WTC11 (cell line): ENCODE measurements around the gene ABCA3. TPM values are rescaled to one million over a fixed set of nuclear protein-coding genes. Genes with fewer than 3 reads are reported as not detected.

ENCODE experiments used
- ATAC-seq: fragments of 200-7000 bp; cut with Tn5 transposase; 2 replicates; pipeline ENCODE4 v1.10.0; 2021; ENCODE audit warnings: mild to moderate bottlenecking, moderate library complexity
- CTCF ChIA-PET: fragments of 300-600 bp; sonication (Branson Sonifier 250); formaldehyde crosslinking; loops from one replicate; lab custom pipeline; 2021; ENCODE audit warnings: antibody characterized with exemption; lab: Charles Lee
- POLR2A ChIA-PET: fragments of 350-600 bp; sonication (Branson Sonifier 250); formaldehyde crosslinking; loops from one replicate; lab custom pipeline; 2021; ENCODE audit warnings: antibody characterized with exemption; lab: Charles Lee
- DNase-seq: peaks from one replicate; pipeline ENCODE4 v3.0.0; 2021; ENCODE audit warnings: low spot score
- H3K27ac Mint-ChIP-seq: 2 replicates; pipeline ENCODE4 v1.8.0; 2021; ENCODE audit warnings: mixed read lengths
- H3K27me3 Mint-ChIP-seq: 2 replicates; pipeline ENCODE4 v1.8.0; 2021; ENCODE audit warnings: low read depth, mild to moderate bottlenecking, moderate library complexity, mixed read lengths
- H3K36me3 Mint-ChIP-seq: 2 replicates; pipeline ENCODE4 v1.8.0; 2021; ENCODE audit warnings: mixed read lengths
- H3K4me1 Mint-ChIP-seq: 2 replicates; pipeline ENCODE4 v1.8.0; 2022; ENCODE audit warnings: mixed read lengths
- H3K4me3 Mint-ChIP-seq: 2 replicates; pipeline ENCODE4 v1.8.0; 2021; ENCODE audit warnings: mild to moderate bottlenecking, moderate library complexity, mixed read lengths
- H3K9me3 Mint-ChIP-seq: 2 replicates; pipeline ENCODE4 v1.8.0; 2021; ENCODE audit warnings: mixed read lengths
- ATF1 ChIP-seq: sonication (generic); formaldehyde crosslinking; IDR thresholded peaks from 2 replicates; pipeline ENCODE4 v1.8.1; 2023; ENCODE audit warnings: mild to moderate bottlenecking, moderate library complexity, missing genetic modification reagents
- ATF3 ChIP-seq: sonication (generic); formaldehyde crosslinking; conservative IDR thresholded peaks from 2 replicates; pipeline ENCODE4 v1.8.1; 2022; ENCODE audit warnings: mild to moderate bottlenecking, missing genetic modification reagents
- ATF6 ChIP-seq: sonication (generic); formaldehyde crosslinking; IDR thresholded peaks from 2 replicates; pipeline ENCODE4 v1.8.1; 2023; ENCODE audit warnings: mild to moderate bottlenecking, missing genetic modification reagents
- CTCF ChIP-seq: fragments of 200-600 bp; IDR thresholded peaks from 2 replicates; pipeline ENCODE4 v1.8.0; 2022; ENCODE audit warnings: antibody characterized with exemption
- E2F5 ChIP-seq: sonication (generic); formaldehyde crosslinking; IDR thresholded peaks from 2 replicates; pipeline ENCODE4 v1.8.1; 2022; ENCODE audit warnings: mild to moderate bottlenecking, moderate library complexity, missing genetic modification reagents
- ESRRA ChIP-seq: sonication (generic); formaldehyde crosslinking; IDR thresholded peaks from 2 replicates; pipeline ENCODE4 v1.8.1; 2022; ENCODE audit warnings: mild to moderate bottlenecking, missing genetic modification reagents, borderline replicate concordance
- GABPB1 ChIP-seq: sonication (generic); formaldehyde crosslinking; IDR thresholded peaks from 2 replicates; pipeline ENCODE4 v1.8.1; 2023; ENCODE audit warnings: mild to moderate bottlenecking, missing genetic modification reagents
- GRHL2 ChIP-seq: fragments of 250-450 bp; sonication (Bioruptor Pico); IDR thresholded peaks from 2 replicates; pipeline ENCODE4 v1.8.0; 2022; ENCODE audit warnings: mild to moderate bottlenecking, moderate library complexity; ENCODE audit not compliant: insufficient replicate concordance, severe bottlenecking
- GTF2I ChIP-seq: fragments of 250-450 bp; sonication (Bioruptor Pico); conservative IDR thresholded peaks from 2 replicates; pipeline ENCODE4 v1.4.0; 2021; ENCODE audit warnings: mild to moderate bottlenecking
- JAZF1 ChIP-seq: fragments of 250-450 bp; sonication (Bioruptor Pico); IDR thresholded peaks from 2 replicates; pipeline ENCODE4 v1.9.0; 2021; ENCODE audit warnings: moderate library complexity, mild to moderate bottlenecking, inconsistent platforms
- MLX ChIP-seq: sonication (generic); formaldehyde crosslinking; IDR thresholded peaks from 2 replicates; pipeline ENCODE4 v1.8.1; 2023; ENCODE audit warnings: mild to moderate bottlenecking, missing genetic modification reagents, moderate library complexity
- MXD4 ChIP-seq: fragments of 250-450 bp; sonication (Bioruptor Pico); IDR thresholded peaks from 2 replicates; pipeline ENCODE4 v1.8.0; 2021; ENCODE audit warnings: mild to moderate bottlenecking, moderate library complexity, borderline replicate concordance
- NFATC4 ChIP-seq: fragments of 250-450 bp; sonication (Bioruptor Pico); IDR thresholded peaks from 2 replicates; pipeline ENCODE4 v1.9.0; 2021; ENCODE audit warnings: mild to moderate bottlenecking
- NFE2L1 ChIP-seq: sonication (generic); formaldehyde crosslinking; IDR thresholded peaks from 2 replicates; pipeline ENCODE4 v1.8.1; 2023; ENCODE audit warnings: missing genetic modification reagents
- NR2C2 ChIP-seq: sonication (generic); formaldehyde crosslinking; IDR thresholded peaks from 2 replicates; pipeline ENCODE4 v1.8.0; 2022; ENCODE audit warnings: mild to moderate bottlenecking, missing genetic modification reagents
- OVOL2 ChIP-seq: fragments of 250-450 bp; sonication (Bioruptor Pico); IDR thresholded peaks from 2 replicates; pipeline ENCODE4 v1.9.0; 2021; ENCODE audit warnings: mild to moderate bottlenecking, borderline replicate concordance
- SMAD4 ChIP-seq: sonication (generic); formaldehyde crosslinking; IDR thresholded peaks from 2 replicates; pipeline ENCODE4 v1.8.0; 2022; ENCODE audit warnings: mild to moderate bottlenecking, missing genetic modification reagents
- SP1 ChIP-seq: sonication (generic); formaldehyde crosslinking; conservative IDR thresholded peaks from 2 replicates; pipeline ENCODE4 v1.8.1; 2022; ENCODE audit warnings: missing genetic modification reagents
- TEAD1 ChIP-seq: sonication (generic); formaldehyde crosslinking; IDR thresholded peaks from 2 replicates; pipeline ENCODE4 v1.8.0; 2022; ENCODE audit warnings: mild to moderate bottlenecking, missing genetic modification reagents
- ZMAT4 ChIP-seq: fragments of 250-450 bp; sonication (Bioruptor Pico); IDR thresholded peaks from 2 replicates; pipeline ENCODE4 v1.9.0; 2021; ENCODE audit warnings: mild to moderate bottlenecking
- ZNF219 ChIP-seq: sonication (generic); formaldehyde crosslinking; IDR thresholded peaks from 2 replicates; pipeline ENCODE4 v1.8.0; 2023; ENCODE audit warnings: missing genetic modification reagents, mild to moderate bottlenecking, borderline replicate concordance
- ZNF281 ChIP-seq: sonication (generic); formaldehyde crosslinking; IDR thresholded peaks from 2 replicates; pipeline ENCODE4 v1.8.0; 2023; ENCODE audit warnings: mild to moderate bottlenecking, missing genetic modification reagents
- ZNF416 ChIP-seq: fragments of 250-450 bp; sonication (Bioruptor Pico); IDR thresholded peaks from 2 replicates; pipeline ENCODE4 v1.9.0; 2021; ENCODE audit warnings: mild to moderate bottlenecking, inconsistent platforms
- ZNF512 ChIP-seq: sonication (generic); formaldehyde crosslinking; IDR thresholded peaks from 2 replicates; pipeline ENCODE4 v1.8.1; 2022; ENCODE audit warnings: missing genetic modification reagents, borderline replicate concordance
- total RNA-seq: library from RNA; stranded (reverse); gene quantifications from 3 replicates; pipeline ENCODE4 v1.2.3, GENCODE V29; 2021

ABCA3 gene
- total RNA-seq, 1 experiment from 2014 or later: 12.1 TPM

GRCh38 chr16:2388875-2389433 is 48.4 kb upstream of the ABCA3 start (continued):
- TF ChIP-seq GABPB1 (CRISPR knock-in tag): peak; percentile 15; the same call in 1 of the 2 replicates
- no peak for TF ChIP-seq ESRRA (CRISPR knock-in tag)
- TF ChIP-seq NFE2L1: no peak
- no peak for TF ChIP-seq ATF1
- TF ChIP-seq SP1 (CRISPR knock-in tag): no peak
- TF ChIP-seq ZNF281 (CRISPR knock-in tag): no peak
- TF ChIP-seq CTCF: no peak
- TF ChIP-seq GTF2I (CRISPR knock-in tag): 0 out of 2 replicates have a peak, but pooled peaks have one; percentile 7
- no peak for TF ChIP-seq ZNF219 (CRISPR knock-in tag)
- TF ChIP-seq OVOL2: no peak
- TF ChIP-seq ATF3: no peak
- no peak for TF ChIP-seq ZNF416
- no peak for TF ChIP-seq ZMAT4 (CRISPR knock-in tag)
- TF ChIP-seq TEAD1 (CRISPR knock-in tag): no peak
- TF ChIP-seq JAZF1 (CRISPR knock-in tag): no peak
- no peak for TF ChIP-seq GRHL2 (CRISPR knock-in tag)
- no peak for TF ChIP-seq E2F5 (CRISPR knock-in tag)
- no peak for TF ChIP-seq NFATC4
- TF ChIP-seq, all 79 proteins: peak for 3

- CTCF ChIA-PET: interaction anchor here (1.3 to 1.4 kb wide), 2 partner anchors 34 to 40 kb away, joined by 3 to 6 read pairs; no protein-coding TSS in a partner anchor
- Mint-ChIP-seq H3K27ac (no peak overlapping the region), H3K4me1 (peaks cover 30% of the 10 kb centered on the region), H3K9me3 (peaks cover 16% of the 10 kb centered on the region), H3K27me3 (peaks cover 3% of the 10 kb centered on the region), H3K36me3 (peaks cover 11% of the 10 kb centered on the region), H3K4me3 (no peak overlapping the region)
- POLR2A ChIA-PET: no interaction called here
- DNase-seq: no peak
- TF ChIP-seq ATF6 (CRISPR knock-in tag) (no peak), MLX (CRISPR knock-in tag) (no peak), SP1 (CRISPR knock-in tag) (no peak), ZNF512 (no peak), SMAD4 (no peak), MXD4 (CRISPR knock-in tag) (no peak), NR2C2 (CRISPR knock-in tag) (no peak)
- no peak for ATAC-seq
These were observed 47.8 kb upstream of the ABCA3 start for GRCh38 chr16:2388139-2388874.
